ENCODE results near the gene CSGALNACT2.

The CSGALNACT2 gene

GRCh38 chr10:43111101-43111500, 27.1 kb upstream of the CSGALNACT2 start:
- H3K4me3 ChIP-seq (ENCODE audit: low read length), result no peak overlapping the region
- DNase-seq (ENCODE audit: low read depth, low spot score), result no peak

GRCh38 chr10:43111921-43112607, 26.2 kb upstream of the CSGALNACT2 start:
- DNase-seq (ENCODE audit: low read depth, low spot score), result no peak
- H3K4me3 ChIP-seq (ENCODE audit: low read length), result no peak overlapping the region

- H3K4me3 ChIP-seq (ENCODE audit: low read length), result no peak overlapping the region
- no peak for DNase-seq (ENCODE audit: low read depth, low spot score)
Observed at GRCh38 chr10:43112608-43112961, 25.7 kb upstream of the CSGALNACT2 start.

DNA sequence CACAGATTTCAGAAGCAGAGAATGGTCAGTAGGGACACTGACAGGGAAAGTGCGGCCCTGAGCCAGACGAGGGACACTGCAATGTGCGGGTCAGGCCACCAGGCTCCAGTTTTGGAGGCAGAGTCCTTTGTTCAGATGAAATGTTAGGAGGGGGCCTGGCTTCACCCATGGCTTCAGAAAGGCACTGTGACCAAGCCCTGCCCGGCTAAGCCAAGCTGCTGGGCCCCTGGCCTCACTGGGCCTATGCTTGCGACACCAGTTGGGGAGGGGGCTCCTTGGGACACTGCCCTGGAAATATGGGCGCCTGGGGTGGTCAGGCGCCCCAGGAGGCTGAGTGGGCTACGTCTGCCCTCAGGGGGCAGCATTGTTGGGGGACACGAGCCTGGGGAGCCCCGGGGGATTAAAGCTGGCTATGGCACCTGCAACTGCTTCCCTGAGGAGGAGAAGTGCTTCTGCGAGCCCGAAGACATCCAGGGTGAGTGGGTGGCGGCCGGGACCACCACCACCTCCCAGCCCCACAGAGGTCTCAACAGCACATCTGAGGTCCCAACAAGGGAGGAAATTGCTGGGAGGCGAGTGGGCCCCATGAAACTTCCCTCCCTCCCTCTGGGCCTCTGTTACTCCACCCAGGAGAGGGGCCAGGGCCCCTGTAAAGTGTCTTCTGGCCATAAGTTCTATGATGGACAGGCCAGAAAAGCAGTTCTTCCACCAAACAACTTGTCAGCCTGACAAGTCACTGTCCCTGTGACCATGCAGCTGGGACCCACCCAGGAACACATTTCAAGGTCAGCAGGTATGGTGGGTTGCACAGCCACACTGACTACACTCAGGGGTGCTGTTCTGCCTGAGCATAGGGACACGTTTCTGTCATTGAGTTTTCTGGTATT, 24.8 kb upstream of the CSGALNACT2 start:
- no peak for DNase-seq (ENCODE audit: low read depth, low spot score)
- no peak overlapping the region for H3K4me3 ChIP-seq (ENCODE audit: low read length)

- DNase-seq (ENCODE audit: low read depth, low spot score), result no peak
- no peak overlapping the region for H3K4me3 ChIP-seq (ENCODE audit: low read length)
Observed at GRCh38 chr10:43114088-43114742, 24.0 kb upstream of the CSGALNACT2 start.

DNA sequence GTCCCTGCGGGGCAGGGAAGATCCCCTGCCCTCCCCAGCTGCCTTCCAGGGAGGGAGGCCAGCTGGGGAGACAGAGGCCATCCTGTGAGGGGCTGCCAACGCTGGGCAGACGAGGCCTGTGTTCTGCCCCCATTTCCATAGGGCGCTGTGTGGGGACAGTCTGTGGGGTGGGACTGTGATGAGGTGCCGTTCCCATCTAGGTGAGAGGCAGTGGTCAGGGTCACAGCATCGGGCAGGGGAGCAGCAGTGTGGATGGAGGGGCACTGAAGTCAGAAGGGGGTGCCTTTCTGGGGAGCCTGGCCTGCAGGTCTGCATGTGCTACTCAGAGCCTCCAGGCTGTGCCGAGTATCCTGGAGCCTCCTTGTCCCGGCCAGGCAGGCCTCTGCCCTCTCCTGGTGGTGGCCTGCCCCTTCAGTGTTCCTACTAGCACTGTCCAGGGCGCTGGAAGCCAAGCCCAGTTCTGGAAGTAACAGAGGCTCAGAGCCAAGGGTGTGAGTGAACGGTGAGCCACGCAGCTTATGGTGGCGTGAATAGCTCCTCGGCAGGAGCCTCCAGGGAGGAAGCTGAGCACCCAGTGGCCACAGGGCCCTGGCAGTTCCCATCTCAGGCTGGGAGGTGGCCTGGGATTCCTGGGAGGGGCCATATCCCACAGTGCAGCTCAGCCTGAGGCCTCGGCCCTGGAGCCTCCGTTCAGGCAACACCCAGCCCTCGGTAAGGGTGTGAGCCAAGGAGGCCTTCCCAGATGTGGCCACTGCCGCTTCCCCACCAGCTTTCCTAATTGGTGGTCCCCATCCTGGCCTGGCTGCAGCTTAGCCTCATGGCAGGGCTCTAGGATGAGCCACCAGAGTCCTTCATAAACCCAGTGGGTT, 23.3 kb upstream of the CSGALNACT2 start:
- no peak for DNase-seq (ENCODE audit: low read depth, low spot score)
- no peak overlapping the region for H3K4me3 ChIP-seq (ENCODE audit: low read length)

DNA sequence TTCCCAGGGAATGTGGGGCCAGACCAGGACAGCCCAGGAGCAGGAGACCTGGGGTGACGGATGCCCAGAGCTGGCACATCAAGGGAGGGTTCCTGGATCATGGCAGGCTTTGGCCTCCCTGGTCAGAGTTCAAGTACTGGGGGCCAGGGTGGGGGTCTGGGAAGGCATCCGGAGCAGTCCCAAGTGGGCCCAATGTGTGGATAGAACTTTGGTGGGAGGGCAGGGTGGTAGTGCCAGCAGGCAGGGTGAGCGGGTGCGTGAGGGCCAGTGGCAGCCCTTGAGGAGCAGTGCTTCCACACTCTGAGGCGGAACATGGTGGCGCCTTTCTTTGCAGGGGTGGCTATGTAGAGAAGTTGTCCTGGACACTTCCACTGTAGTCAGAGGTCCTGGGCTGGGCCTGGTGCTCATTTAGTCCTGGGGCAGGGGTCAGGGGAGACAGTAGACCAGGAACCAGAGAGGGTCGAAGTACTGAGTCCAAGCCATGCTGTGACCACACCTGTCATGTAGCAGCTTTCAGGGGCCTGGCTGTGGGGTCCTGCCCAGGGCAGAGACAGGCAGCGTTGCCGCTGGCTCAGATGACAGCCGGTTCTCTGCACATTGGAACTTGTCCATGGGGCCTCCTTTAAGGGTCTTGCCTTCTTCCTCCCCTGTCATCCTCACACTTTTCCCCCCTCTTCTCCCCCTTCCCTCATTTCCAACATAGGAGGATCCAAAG, 22.2 kb upstream of the CSGALNACT2 start:
- H3K4me3 ChIP-seq (ENCODE audit: low read length), result no peak overlapping the region
- DNase-seq (ENCODE audit: low read depth, low spot score), result no peak

DNA sequence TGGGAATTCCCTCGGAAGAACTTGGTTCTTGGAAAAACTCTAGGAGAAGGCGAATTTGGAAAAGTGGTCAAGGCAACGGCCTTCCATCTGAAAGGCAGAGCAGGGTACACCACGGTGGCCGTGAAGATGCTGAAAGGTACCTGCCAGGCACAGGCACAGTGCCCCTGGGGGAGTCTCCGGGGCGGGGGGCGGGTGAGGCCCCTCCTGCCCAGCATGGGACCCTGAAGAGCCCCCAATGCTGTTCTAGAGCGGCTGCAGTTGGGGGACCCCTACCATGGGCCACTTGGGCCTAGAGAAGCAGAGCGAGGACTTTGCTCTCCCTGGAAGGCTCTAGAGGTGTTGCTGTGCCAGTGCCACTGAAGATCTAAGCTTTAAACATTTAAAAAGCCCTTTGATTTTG, 21.6 kb upstream of the CSGALNACT2 start:
- H3K4me3 ChIP-seq (ENCODE audit: low read length), result no peak overlapping the region
- DNase-seq (ENCODE audit: low read depth, low spot score), result no peak

DNA sequence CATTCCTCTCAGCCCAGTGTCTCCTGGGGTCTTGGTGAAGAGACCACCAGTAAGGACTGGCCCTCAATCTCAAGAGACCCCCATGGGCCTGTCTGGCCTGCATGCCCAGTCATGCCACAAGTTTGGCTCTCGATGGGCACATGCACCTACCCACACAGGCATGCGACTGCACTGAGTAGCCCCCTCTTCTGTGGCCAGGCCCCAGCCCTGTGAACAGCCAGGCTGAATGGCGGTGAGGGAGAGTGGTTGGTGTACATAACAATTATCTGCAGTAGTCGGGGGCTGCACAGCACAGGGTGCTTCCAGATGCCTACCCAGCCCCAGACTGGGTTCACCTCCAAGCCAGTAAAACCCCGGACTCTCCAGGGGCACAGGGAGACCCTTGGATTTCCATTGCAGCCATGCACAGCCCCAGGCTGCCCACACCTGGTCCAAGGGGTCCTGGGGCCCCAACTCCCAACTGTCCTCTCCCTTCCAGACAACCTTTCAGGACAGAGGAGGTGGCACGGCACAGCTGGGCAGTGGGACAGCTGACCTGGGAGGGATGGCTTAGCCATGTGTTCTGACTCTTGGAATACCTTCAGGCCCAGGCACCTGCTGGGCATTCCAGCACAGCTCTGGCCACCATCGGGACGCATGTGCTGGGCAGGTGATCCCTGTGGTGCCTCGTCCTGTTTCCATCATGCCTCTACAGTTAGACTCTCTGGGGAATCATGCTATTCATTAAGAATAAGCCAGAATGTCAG, 21.0 kb upstream of the CSGALNACT2 start:
- DNase-seq (ENCODE audit: low read depth, low spot score), result no peak
- no peak overlapping the region for H3K4me3 ChIP-seq (ENCODE audit: low read length)

DNA sequence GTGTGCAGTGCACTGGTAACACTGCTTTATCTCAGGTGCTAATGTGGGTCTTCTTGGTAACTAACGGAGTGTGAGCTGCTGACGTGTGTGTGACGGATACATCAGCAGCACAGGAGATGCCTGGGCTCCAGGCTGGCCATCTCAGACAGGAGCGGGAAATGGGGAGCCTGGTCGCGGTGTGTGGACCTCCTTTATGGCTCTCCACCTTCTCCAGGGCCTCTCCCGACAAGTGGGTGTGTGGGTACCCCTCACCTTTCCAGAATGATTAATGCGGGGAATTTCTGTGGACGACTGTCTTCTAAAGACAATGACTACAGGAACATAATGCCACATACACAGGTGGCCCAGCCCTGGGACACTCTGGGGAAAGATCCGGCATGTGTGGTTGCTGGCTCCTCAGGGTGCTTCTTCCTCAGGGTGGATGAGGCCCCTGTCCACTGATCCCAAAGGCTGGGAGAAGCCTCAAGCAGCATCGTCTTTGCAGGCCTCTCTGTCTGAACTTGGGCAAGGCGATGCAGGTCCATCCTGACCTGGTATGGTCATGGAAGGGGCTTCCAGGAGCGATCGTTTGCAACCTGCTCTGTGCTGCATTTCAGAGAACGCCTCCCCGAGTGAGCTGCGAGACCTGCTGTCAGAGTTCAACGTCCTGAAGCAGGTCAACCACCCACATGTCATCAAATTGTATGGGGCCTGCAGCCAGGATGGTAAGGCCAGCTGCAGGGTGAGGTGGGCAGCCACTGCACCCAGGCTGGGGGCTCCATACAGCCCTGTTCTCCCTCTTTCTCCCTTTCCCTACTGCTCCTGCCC, 20.3 kb upstream of the CSGALNACT2 start:
- no peak for DNase-seq (ENCODE audit: low read depth, low spot score)
- no peak overlapping the region for H3K4me3 ChIP-seq (ENCODE audit: low read length)

DNA sequence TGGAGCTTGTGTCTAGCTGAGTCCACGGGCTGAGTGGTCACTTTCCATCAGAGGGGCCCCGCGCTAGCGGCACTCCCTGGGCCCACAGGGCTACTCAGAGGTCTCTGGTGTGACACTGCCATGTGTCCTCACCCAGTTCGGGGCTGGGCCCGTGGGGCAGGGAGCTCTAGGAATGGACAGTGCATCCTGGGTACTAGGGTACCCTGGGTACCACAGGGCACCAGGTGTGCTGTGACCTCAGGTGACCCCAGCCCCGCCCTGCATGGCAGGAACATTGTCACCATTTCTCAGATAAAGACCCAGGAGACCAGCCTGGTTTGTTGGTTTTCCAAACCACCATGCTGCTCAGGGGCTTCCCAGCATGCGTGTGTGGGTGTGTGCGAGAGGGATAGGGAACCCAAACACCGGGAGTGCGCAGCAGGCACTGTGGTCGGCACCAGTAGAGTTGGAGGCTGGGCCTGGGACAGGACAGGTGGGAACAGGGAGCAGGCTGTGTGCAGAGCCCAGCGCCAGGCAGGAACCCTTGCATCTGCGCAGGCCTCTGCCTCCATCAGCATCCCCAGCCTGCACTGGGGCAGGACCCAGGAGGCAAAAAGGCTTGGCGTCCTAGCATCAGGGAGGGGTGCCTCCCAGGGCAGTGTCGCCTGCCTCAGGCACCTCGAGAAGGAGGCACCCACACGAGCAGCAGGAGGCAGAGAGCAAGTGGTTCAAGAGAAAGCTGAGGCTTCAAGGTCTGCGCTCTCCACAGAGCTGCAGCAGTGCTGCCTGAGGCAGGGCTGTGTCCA, 19.4 kb upstream of the CSGALNACT2 start:
- H3K4me3 ChIP-seq (ENCODE audit: low read length), result no peak overlapping the region
- no peak for DNase-seq (ENCODE audit: low read depth, low spot score)

DNA sequence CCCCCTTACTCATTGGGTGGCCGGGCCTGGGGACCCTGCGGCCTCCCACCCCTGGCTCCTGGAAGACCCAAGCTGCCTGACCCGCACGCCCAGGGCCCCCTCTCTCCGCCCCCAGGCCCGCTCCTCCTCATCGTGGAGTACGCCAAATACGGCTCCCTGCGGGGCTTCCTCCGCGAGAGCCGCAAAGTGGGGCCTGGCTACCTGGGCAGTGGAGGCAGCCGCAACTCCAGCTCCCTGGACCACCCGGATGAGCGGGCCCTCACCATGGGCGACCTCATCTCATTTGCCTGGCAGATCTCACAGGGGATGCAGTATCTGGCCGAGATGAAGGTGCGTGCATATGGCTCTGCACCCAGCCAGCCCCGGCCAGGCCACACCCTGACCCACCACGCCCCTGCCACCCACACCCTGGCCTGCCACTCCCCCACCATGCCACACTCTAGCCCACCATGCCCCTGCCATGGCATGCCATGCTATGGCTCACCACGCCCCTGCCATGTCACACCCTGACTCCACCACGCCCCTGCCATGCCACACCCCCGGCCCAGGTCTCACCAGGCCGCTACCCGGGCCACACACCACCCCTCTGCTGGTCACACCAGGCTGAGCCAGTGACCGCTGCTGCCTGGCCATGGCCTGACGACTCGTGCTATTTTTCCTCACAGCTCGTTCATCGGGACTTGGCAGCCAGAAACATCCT, 18.7 kb upstream of the CSGALNACT2 start:
- no peak overlapping the region for H3K4me3 ChIP-seq (ENCODE audit: low read length)
- DNase-seq (ENCODE audit: low read depth, low spot score), result no peak

GRCh38 chr10:43120116-43120928, 17.9 kb upstream of the CSGALNACT2 start:
- no peak for DNase-seq (ENCODE audit: low read depth, low spot score)
- no peak overlapping the region for H3K4me3 ChIP-seq (ENCODE audit: low read length)

DNA sequence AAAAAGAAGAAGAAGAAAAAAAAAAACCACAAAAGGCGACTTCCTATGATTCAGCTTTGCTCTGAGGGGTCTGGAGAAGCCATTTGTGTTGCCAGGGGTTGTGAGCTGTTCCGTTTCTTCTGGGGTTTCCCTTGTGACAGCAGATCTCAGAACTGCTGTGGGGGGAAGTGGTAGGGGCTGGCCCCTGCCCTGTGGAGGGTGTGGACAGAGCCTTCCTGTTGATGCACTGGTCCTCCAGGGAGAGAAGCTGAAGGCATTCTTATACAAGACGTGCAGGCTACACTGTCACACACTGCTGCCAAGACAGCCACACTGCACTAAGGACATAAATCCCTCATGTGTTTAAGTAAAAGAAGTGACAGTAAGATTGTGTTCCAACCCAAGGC, 17.3 kb upstream of the CSGALNACT2 start:
- DNase-seq (ENCODE audit: low read depth, low spot score), result peak; percentile 52
- no peak overlapping the region for H3K4me3 ChIP-seq (ENCODE audit: low read length)

GRCh38 chr10:43121444-43121843, 16.8 kb upstream of the CSGALNACT2 start:
- DNase-seq (ENCODE audit: low read depth, low spot score), result no peak
- no peak overlapping the region for H3K4me3 ChIP-seq (ENCODE audit: low read length)
